ENCODE measurements around the gene TOP2A. TPM values are rescaled to one million over a fixed set of nuclear protein-coding genes. Genes with fewer than 3 reads are reported as not detected.

TOP2A gene
- total and polyA plus RNA-seq, 9 of the 15 experiments (the other 6 are each of a cell fraction or from before 2014, with no cell fraction given) = 133 to 347 (median 259) TPM

GRCh38 chr17:40358323-40359038, 59.2 kb downstream of the TOP2A start (continued):
- no peak for TF ChIP-seq ARID3A (IDR thresholded peaks at IDR 0.05; ENCODE audit: borderline replicate concordance, low read depth, low read length)
- no peak for TF ChIP-seq ZNF408 (CRISPR knock-in tag; IDR thresholded peaks at IDR 0.05; ENCODE audit: low read depth)
- no peak for TF ChIP-seq CHD7 (IDR thresholded peaks at IDR 0.05; ENCODE audit: low read depth, low read length)
- no peak for TF ChIP-seq KDM2B (CRISPR knock-in tag; IDR thresholded peaks at IDR 0.05)
- no peak for TF ChIP-seq PRMT5 (CRISPR knock-in tag; IDR thresholded peaks at IDR 0.05)
- no peak for TF ChIP-seq TCF7L2 (IDR thresholded peaks at IDR 0.05; ENCODE audit: low read depth, low read length)
- no peak for TF ChIP-seq ZNF395 (CRISPR knock-in tag; IDR thresholded peaks at IDR 0.05)
- no peak for TF ChIP-seq ZFP1 (CRISPR knock-in tag; IDR thresholded peaks at IDR 0.05)
- peak; percentile 95 for TF ChIP-seq HLTF (IDR thresholded peaks at IDR 0.05)
- no peak for TF ChIP-seq ZNF785 (CRISPR knock-in tag; IDR thresholded peaks at IDR 0.05)
- TF ChIP-seq KDM4B (IDR thresholded peaks at IDR 0.05; ENCODE audit: borderline replicate concordance in 2 of 2, low read depth in 1 of 2) = no peak
- no peak for TF ChIP-seq ZBTB7A (IDR thresholded peaks at IDR 0.05; ENCODE audit: borderline replicate concordance, control insufficient read depth, low read depth, low read length)
- no peak for TF ChIP-seq GABPB1 (CRISPR knock-in tag; IDR thresholded peaks at IDR 0.05)
